AG09309 (cell line): Measurements from ENCODE around the gene NACA2.
A peak's percentile ranks its signal among the peaks of the same experiment; 100 is the strongest.

Source experiments
- DNase-seq: peaks from one replicate; pipeline ENCODE4 v3.0.0-alpha.2; 2010; ENCODE audit warnings: low read depth
- H3K4me3 ChIP-seq: 2 replicates; pipeline ENCODE4 v1.5.1; 2011; ENCODE audit warnings: mild to moderate bottlenecking, low read depth, low read length, moderate library complexity; ENCODE audit not compliant: control insufficient read depth
- TF ChIP-seq, protein P1 (sequence below): IDR thresholded peaks from 2 replicates; pipeline ENCODE4 v1.5.1; 2011; ENCODE audit warnings: mild to moderate bottlenecking, low read depth, low read length, inconsistent platforms; ENCODE audit not compliant: insufficient read depth, control insufficient read depth; ENCODE audit errors: missing control alignments

The NACA2 gene

DNA sequence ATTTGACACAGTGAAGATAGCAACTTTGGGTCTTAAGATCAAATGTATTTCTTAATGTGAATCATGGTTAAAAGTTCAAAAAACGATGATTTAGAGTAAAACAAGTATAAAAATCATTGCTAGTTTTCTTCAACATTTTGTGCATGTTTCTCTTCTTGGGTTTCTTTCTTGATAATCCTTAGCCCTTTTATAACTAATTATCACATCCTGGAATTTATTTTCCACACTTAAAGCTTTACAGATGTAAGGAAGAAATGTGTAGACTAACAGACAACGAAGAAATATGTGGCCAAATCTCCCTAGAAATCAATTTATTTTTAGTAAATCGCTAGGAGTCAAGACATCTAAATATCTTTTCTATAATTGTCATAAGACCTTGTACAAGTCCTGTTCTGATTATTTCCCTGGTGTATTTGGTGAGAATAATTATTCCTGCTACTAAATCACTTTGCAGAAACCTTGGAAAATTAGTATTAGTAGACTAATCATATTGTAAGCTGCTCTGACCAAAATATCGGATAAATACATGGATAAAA lies 4.9 kb downstream of the NACA2 start:
- no peak for DNase-seq
- no peak overlapping the region for H3K4me3 ChIP-seq
- TF ChIP-seq, protein P1, sequence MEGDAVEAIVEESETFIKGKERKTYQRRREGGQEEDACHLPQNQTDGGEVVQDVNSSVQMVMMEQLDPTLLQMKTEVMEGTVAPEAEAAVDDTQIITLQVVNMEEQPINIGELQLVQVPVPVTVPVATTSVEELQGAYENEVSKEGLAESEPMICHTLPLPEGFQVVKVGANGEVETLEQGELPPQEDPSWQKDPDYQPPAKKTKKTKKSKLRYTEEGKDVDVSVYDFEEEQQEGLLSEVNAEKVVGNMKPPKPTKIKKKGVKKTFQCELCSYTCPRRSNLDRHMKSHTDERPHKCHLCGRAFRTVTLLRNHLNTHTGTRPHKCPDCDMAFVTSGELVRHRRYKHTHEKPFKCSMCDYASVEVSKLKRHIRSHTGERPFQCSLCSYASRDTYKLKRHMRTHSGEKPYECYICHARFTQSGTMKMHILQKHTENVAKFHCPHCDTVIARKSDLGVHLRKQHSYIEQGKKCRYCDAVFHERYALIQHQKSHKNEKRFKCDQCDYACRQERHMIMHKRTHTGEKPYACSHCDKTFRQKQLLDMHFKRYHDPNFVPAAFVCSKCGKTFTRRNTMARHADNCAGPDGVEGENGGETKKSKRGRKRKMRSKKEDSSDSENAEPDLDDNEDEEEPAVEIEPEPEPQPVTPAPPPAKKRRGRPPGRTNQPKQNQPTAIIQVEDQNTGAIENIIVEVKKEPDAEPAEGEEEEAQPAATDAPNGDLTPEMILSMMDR, result no peak

DNA sequence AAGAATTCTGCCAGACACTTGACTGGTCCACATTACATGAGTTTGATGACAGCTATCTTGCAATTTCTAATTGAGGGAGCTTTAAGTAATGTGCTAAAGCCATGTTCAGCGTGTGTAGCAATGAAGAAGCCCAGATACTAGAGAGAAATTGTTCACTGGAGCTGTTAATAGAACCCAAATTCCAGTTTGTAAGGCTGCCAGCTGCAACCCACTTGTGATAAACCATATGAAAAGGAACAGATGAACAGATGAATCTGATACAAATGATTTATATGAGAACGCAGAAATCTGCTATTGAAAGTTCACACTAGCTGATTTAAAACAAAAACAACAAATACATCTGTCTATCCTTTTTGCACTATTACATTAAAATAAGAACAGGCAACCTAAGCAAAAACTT lies 6.2 kb downstream of the NACA2 start:
- H3K4me3 ChIP-seq, result no peak overlapping the region
- DNase-seq, result no peak
- TF ChIP-seq, protein P1, result no peak

DNA sequence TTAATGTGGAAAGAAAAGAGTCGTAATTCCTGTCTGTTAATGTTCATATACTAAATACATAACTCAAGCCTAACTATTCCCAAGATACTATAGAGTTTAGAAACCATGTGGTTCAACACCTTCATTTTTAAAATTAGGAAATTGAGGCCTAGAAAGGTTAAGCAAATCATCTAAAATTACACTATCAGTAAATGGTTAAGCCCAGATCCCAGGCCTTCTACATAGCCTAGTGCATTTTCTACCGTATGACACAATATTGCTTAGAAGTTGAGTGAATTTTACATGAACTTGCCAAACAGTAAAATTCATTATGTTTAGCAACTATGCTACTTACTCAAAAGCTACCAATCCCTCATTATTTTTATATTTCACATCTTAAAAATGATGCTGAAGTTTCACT lies 6.8 kb downstream of the NACA2 start:
- H3K4me3 ChIP-seq, result no peak overlapping the region
- DNase-seq, result no peak
- TF ChIP-seq, protein P1, result no peak

DNA sequence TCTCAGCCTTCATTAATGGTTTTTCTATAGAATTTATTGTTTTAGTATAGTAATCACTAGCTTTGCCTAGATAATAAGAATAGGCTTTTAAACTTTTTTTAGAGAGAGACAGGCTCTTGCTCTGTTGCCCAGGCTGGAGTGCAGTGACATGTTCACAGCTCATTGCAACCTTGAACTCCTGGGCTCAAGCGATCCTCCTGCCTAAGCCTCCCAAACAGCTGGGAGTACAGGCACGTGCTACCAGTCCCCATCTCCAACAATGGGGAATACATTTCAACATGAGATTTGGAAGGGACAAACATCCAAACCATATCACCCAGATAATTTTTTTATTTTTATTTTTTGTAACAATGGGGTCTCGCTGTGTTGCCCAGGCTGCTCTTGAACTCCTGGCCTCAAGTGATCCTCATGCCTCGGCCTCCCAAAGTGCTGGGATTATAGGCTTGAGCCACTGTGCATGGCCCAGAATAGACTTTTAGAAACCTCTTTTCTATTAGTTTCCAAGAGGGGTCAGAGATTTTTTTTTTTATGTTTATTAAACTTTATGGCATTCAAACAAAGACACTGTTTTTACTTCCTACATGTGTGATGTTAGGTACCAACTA lies 7.3 kb downstream of the NACA2 start:
- no peak for DNase-seq
- H3K4me3 ChIP-seq, result no peak overlapping the region
- TF ChIP-seq, protein P1, result no peak

DNA sequence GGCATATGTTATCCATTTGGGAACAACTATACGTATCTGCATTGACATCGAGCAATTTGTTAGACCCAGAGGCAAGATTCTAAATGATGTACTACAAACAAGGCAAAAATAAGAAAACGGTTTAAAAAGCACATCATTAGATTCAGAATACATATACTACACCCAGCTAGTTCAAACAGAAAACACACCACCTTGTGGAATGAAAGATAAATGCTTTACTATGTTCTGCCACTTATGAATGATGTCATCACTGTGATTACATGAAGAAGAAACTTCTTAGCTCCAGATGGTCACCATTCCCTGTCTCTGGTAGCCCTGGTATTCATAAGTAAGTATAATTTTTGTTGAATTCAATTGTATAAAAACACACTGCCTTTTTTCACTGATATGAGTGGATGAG lies 7.8 kb downstream of the NACA2 start:
- DNase-seq, result peak; percentile 47
- TF ChIP-seq, protein P1, result peak; percentile 46
- H3K4me3 ChIP-seq, result no peak overlapping the region

DNA sequence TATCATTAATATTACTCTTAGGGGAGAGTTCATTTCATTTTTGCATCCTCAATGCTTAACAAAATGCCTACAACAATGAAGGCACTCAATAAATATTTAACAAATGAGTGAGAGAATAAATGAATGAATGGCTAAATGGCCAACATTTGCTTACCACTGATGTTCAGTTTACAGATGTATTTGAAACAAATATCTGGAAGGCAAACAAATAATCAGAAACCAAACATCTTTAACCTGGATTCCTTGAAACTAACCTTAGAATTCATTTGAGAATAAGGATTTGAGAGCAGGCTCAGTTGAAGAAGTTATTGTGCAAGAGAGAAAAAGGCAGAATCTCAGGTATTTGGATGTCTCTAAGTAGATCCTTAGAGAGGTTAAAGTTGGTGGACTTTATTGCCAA lies 8.4 kb downstream of the NACA2 start:
- DNase-seq, result no peak
- TF ChIP-seq, protein P1, result no peak

More for the DNA sequence above, 8.4 kb downstream of the NACA2 start:
- H3K4me3 ChIP-seq, result no peak overlapping the region
